NCI-H526 (cell line): ENCODE results near the gene HIVEP2.

Experiments used
- DNase-seq, 2 experiments: peaks; one replicate each; lab custom pipeline; 2025; lab: John Stamatoyannopoulos, UW

The HIVEP2 gene

GRCh38 chr6:142816031-142816430, 128.9 kb downstream of the HIVEP2 start:
- DNase-seq = no peak

GRCh38 chr6:142811923-142812322, 133.1 kb downstream of the HIVEP2 start:
- DNase-seq = no peak

- DNase-seq = peak in 1 of 2 experiments; percentile 24
Observed at GRCh38 chr6:142810952-142811514, 133.9 kb downstream of the HIVEP2 start.

GRCh38 chr6:142809947-142810346, 135.0 kb downstream of the HIVEP2 start:
- no peak for DNase-seq

GRCh38 chr6:142808405-142809061, 136.4 kb downstream of the HIVEP2 start:
- no peak for DNase-seq

GRCh38 chr6:142805042-142805441, 139.9 kb downstream of the HIVEP2 start:
- DNase-seq = peak in 1 of 2 experiments; percentile 30

- DNase-seq = no peak
Observed at GRCh38 chr6:142804490-142804889, 140.5 kb downstream of the HIVEP2 start.

GRCh38 chr6:142803495-142804058, 141.4 kb downstream of the HIVEP2 start:
- no peak for DNase-seq

GRCh38 chr6:142803032-142803431, 141.9 kb downstream of the HIVEP2 start:
- no peak for DNase-seq

GRCh38 chr6:142802124-142802523, 142.9 kb downstream of the HIVEP2 start:
- DNase-seq = no peak

- no peak for DNase-seq
Observed at GRCh38 chr6:142800240-142800639, 144.7 kb downstream of the HIVEP2 start.

- no peak for DNase-seq
Observed at GRCh38 chr6:142799639-142800038, 145.3 kb downstream of the HIVEP2 start.

- no peak for DNase-seq
Observed at GRCh38 chr6:142797159-142797558, 147.8 kb downstream of the HIVEP2 start.

- DNase-seq = no peak
Observed at GRCh38 chr6:142796571-142796970, 148.4 kb downstream of the HIVEP2 start.

- no peak for DNase-seq
Observed at GRCh38 chr6:142796024-142796423, 149.0 kb downstream of the HIVEP2 start.

- DNase-seq = no peak
Observed at GRCh38 chr6:142794424-142794823, 150.6 kb downstream of the HIVEP2 start.

GRCh38 chr6:142790257-142790656, 154.7 kb downstream of the HIVEP2 start:
- DNase-seq = no peak

- no peak for DNase-seq
Observed at GRCh38 chr6:142787422-142787821, 157.6 kb downstream of the HIVEP2 start.

- no peak for DNase-seq
Observed at GRCh38 chr6:142786476-142786875, 158.5 kb downstream of the HIVEP2 start.

GRCh38 chr6:142784344-142784743, 160.6 kb downstream of the HIVEP2 start:
- no peak for DNase-seq

- no peak for DNase-seq
Observed at GRCh38 chr6:142783499-142783898, 161.5 kb downstream of the HIVEP2 start.

- DNase-seq = no peak
Observed at GRCh38 chr6:142781129-142781528, 163.8 kb downstream of the HIVEP2 start.

GRCh38 chr6:142773859-142774648, 170.9 kb downstream of the HIVEP2 start:
- no peak for DNase-seq
